Measurements from ENCODE around the gene AREL1. TPM values are rescaled to one million over a fixed set of nuclear protein-coding genes. Genes with fewer than 3 reads are reported as not detected.

Gene AREL1
- total and polyA plus RNA-seq, 9 donors = 8.2 to 38.1 (median 24.0) TPM

- Histone ChIP-seq H3K27ac (no peak overlapping the region), H3K4me3 (no peak overlapping the region), H3K27me3 (no peaks in the 10 kb centered on the region), H3K9me3 (no peaks in the 10 kb centered on the region), H3K36me3 (no peaks in the 10 kb centered on the region), H3K4me1 (ENCODE audit: insufficient read depth) (peaks cover 1% of the 10 kb centered on the region)
- intact Hi-C loops (cut with DNase I) = no loop called here
- DNase-seq = no peak
- TF ChIP-seq EP300 (IDR thresholded peaks at IDR 0.05) = no peak
- no peak for TF ChIP-seq CTCF (IDR thresholded peaks at IDR 0.05)
- no peak for TF ChIP-seq POLR2A (IDR thresholded peaks at IDR 0.05)
- WGBS, 3 donors = 81 to 87% (median 85%) methylated on average over 9 of the region's 9 CpGs
Measured at GRCh38 chr14:74670726-74671411, 42.0 kb downstream of the AREL1 start.

- intact Hi-C loops (cut with DNase I) = no loop called here
- H3K9me3 ChIP-seq = no peaks in the 10 kb centered on the region
- WGBS, 3 donors = 97 to 99% (median 98%) methylated on average over 10 of the region's 10 CpGs
- TF ChIP-seq EP300 (IDR thresholded peaks at IDR 0.05) (no peak), POLR2A (IDR thresholded peaks at IDR 0.05) (no peak), CTCF (IDR thresholded peaks at IDR 0.05) (no peak)
- DNase-seq = no peak
- H3K27ac ChIP-seq = no peak overlapping the region
- no peaks in the 10 kb centered on the region for H3K36me3 ChIP-seq
- no peaks in the 10 kb centered on the region for H3K27me3 ChIP-seq
- peaks cover 1% of the 10 kb centered on the region for H3K4me1 ChIP-seq (ENCODE audit: insufficient read depth)
- H3K4me3 ChIP-seq = no peak overlapping the region
Measured at GRCh38 chr14:74669846-74670245, 43.0 kb downstream of the AREL1 start.

- Histone ChIP-seq H3K36me3 (no peaks in the 10 kb centered on the region), H3K9me3 (no peaks in the 10 kb centered on the region), H3K27me3 (no peaks in the 10 kb centered on the region), H3K4me1 (ENCODE audit: insufficient read depth) (peaks cover 1% of the 10 kb centered on the region), H3K4me3 (no peak overlapping the region), H3K27ac (no peak overlapping the region)
- no peak for DNase-seq
- TF ChIP-seq POLR2A (IDR thresholded peaks at IDR 0.05) (no peak), EP300 (IDR thresholded peaks at IDR 0.05) (no peak), CTCF (IDR thresholded peaks at IDR 0.05) (no peak)
- WGBS, 3 donors = 87 to 96% (median 91%) methylated on average over 1 of the region's 1 CpG
- intact Hi-C loops (cut with DNase I) = no loop called here
Measured at GRCh38 chr14:74669256-74669655, 43.6 kb downstream of the AREL1 start.

GRCh38 chr14:74667758-74668157 lies 45.1 kb downstream of the AREL1 start:
- 85 to 89% (median 85%) methylated on average over 1 of the region's 1 CpG for WGBS, 3 donors
- Histone ChIP-seq H3K27me3 (no peaks in the 10 kb centered on the region), H3K27ac (no peak overlapping the region), H3K4me3 (no peak overlapping the region), H3K36me3 (no peaks in the 10 kb centered on the region), H3K4me1 (ENCODE audit: insufficient read depth) (peaks cover 1% of the 10 kb centered on the region), H3K9me3 (no peaks in the 10 kb centered on the region)
- TF ChIP-seq CTCF (IDR thresholded peaks at IDR 0.05) = no peak
- TF ChIP-seq POLR2A (IDR thresholded peaks at IDR 0.05) = no peak
- intact Hi-C loops (cut with DNase I) = no loop called here
- no peak for DNase-seq

Measured in ovary (tissue), 9 donors.